Mesothelial cell of epicardium (in vitro differentiated cells): ENCODE results near the gene ASCC1. TPM values are rescaled to one million over a fixed set of nuclear protein-coding genes. Genes with fewer than 3 reads are reported as not detected.

Source experiments
- DNase-seq, 2 experiments: peaks; one replicate each; pipeline ENCODE4 v3.0.0; 2021; ENCODE audit warnings: low spot score in 2 of 2; ENCODE audit not compliant: unreplicated experiment in 2 of 2
- H3K27ac Mint-ChIP-seq: 2 replicates; pipeline ENCODE4 v1.8.0; 2021; ENCODE audit warnings: mixed read lengths
- H3K27me3 Mint-ChIP-seq: 2 replicates; pipeline ENCODE4 v1.8.0; 2021; ENCODE audit warnings: low read depth, mixed read lengths
- H3K36me3 Mint-ChIP-seq: 2 replicates; pipeline ENCODE4 v1.8.0; 2021; ENCODE audit warnings: mixed read lengths
- H3K4me1 Mint-ChIP-seq: 2 replicates; pipeline ENCODE4 v1.8.0; 2021; ENCODE audit warnings: mixed read lengths
- H3K4me3 Mint-ChIP-seq: 2 replicates; pipeline ENCODE4 v1.8.0; 2021; ENCODE audit warnings: mild to moderate bottlenecking, moderate library complexity, mixed read lengths
- H3K9me3 Mint-ChIP-seq: 2 replicates; pipeline ENCODE4 v1.8.0; 2021; ENCODE audit warnings: mixed read lengths
- CTCF ChIP-seq: fragments of 200-600 bp; sonication (generic); IDR thresholded peaks from one replicate; pipeline ENCODE4 v1.5.0; 2021; ENCODE audit warnings: antibody characterized with exemption; ENCODE audit not compliant: unreplicated experiment
- total RNA-seq: library from RNA; stranded (reverse); gene quantifications from 3 replicates; pipeline ENCODE4 v1.2.1, GENCODE V29; 2021

ASCC1 gene
- total RNA-seq, 1 donor from 2014 or later: 36.6 TPM

- Mint-ChIP-seq H3K4me1 (peaks cover 8% of the 10 kb centered on the region), H3K27ac (no peak overlapping the region), H3K36me3 (no peaks in the 10 kb centered on the region), H3K27me3 (no peaks in the 10 kb centered on the region), H3K4me3 (no peak overlapping the region), H3K9me3 (no peaks in the 10 kb centered on the region)
- TF ChIP-seq CTCF: no peak
- DNase-seq: no peak
Observed at GRCh38 chr10:72061491-72061890, 154.6 kb downstream of the ASCC1 start.

- no peak for TF ChIP-seq CTCF
- DNase-seq: no peak
- Mint-ChIP-seq H3K9me3 (no peaks in the 10 kb centered on the region), H3K27me3 (no peaks in the 10 kb centered on the region), H3K4me3 (no peak overlapping the region), H3K27ac (peak overlapping the region; percentile 22), H3K36me3 (no peaks in the 10 kb centered on the region), H3K4me1 (peaks cover 8% of the 10 kb centered on the region)
Observed at GRCh38 chr10:72059843-72060822, 155.9 kb downstream of the ASCC1 start.

GRCh38 chr10:72058989-72059842 lies 156.9 kb downstream of the ASCC1 start:
- Mint-ChIP-seq H3K9me3 (no peaks in the 10 kb centered on the region), H3K4me3 (no peak overlapping the region), H3K36me3 (no peaks in the 10 kb centered on the region), H3K4me1 (peaks cover 8% of the 10 kb centered on the region), H3K27ac (peak overlapping the region; percentile 40), H3K27me3 (no peaks in the 10 kb centered on the region)
- TF ChIP-seq CTCF: no peak
- DNase-seq: no peak

GRCh38 chr10:72058347-72058898 lies 157.7 kb downstream of the ASCC1 start:
- no peak for TF ChIP-seq CTCF
- H3K4me1 Mint-ChIP-seq: peaks cover 8% of the 10 kb centered on the region
- H3K4me3 Mint-ChIP-seq: no peak overlapping the region
- H3K36me3 Mint-ChIP-seq: no peaks in the 10 kb centered on the region
- H3K9me3 Mint-ChIP-seq: no peaks in the 10 kb centered on the region
- no peak for DNase-seq
- H3K27ac Mint-ChIP-seq: no peak overlapping the region
- H3K27me3 Mint-ChIP-seq: no peaks in the 10 kb centered on the region

- DNase-seq: no peak
- TF ChIP-seq CTCF: no peak
- Mint-ChIP-seq H3K4me1 (peaks cover 8% of the 10 kb centered on the region), H3K36me3 (no peaks in the 10 kb centered on the region), H3K27ac (no peak overlapping the region), H3K4me3 (no peak overlapping the region), H3K9me3 (no peaks in the 10 kb centered on the region), H3K27me3 (no peaks in the 10 kb centered on the region)
Observed at GRCh38 chr10:72056932-72057751, 158.9 kb downstream of the ASCC1 start.
